Fibroblast of the conjunctiva (primary cell): ENCODE results near the gene SLCO4A1.

Source experiments
- DNase-seq: peaks from one replicate; pipeline ENCODE4 v3.0.0-alpha.2; 2010; ENCODE audit warnings: low read depth

SLCO4A1 gene

DNA sequence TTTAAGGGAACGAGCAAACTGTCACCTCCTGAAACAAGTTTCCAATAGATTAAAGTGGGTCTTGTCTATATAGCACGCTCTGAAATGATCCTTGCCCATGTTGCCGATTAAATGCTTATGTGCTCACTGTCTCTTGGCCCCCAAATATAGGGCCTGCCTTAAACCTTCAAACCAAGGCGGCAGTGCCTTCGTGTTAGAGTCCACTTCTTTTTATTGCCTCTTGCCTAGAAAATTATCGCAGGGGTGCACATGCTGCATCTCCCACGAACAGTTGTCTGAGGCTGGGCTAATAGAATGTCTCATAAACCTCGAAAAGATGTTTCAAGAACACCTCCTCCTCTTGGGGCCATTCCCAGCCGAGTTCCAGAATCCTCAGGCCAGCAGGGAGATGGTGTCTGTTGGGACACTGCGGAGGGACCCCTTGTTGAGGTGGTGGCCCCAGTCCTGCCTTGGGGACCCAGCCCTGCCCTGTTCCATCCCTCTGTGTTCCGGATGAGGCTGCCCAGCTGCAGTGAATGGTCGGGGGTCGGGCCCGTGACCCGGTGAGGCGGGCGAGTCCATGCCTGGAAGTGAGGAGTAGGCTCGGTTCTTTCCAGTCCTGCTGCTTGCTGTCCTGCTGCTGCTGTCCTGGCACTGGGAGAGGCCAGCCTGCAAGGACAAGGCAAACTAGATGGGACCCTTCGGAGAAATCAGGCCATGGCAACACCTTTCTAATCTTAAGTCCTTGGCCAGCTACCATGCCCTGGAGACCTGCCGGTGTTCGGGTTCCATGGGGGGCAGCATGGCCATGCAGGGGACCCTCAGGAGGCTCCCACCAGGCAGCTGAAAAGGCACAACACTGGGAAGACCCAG is 34.7 kb upstream of the SLCO4A1 start:
- DNase-seq = no peak

DNA sequence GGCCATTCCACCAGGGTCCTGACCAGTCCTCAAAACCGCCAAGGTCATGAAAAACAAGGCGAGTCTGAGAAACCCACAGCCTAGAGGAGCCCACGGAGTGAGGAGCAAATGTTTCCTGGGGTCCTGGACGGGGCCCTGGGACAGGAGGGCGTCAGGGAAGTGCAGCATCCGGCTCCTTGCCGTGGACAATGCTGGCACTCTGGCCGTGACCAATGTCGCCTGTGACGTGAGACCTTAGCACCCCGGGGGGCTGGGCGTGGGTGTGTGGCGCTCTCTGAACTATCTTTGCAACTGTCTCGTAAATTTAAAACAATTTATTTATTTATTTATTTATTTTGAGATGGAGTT is 34.1 kb upstream of the SLCO4A1 start:
- DNase-seq = no peak

DNA sequence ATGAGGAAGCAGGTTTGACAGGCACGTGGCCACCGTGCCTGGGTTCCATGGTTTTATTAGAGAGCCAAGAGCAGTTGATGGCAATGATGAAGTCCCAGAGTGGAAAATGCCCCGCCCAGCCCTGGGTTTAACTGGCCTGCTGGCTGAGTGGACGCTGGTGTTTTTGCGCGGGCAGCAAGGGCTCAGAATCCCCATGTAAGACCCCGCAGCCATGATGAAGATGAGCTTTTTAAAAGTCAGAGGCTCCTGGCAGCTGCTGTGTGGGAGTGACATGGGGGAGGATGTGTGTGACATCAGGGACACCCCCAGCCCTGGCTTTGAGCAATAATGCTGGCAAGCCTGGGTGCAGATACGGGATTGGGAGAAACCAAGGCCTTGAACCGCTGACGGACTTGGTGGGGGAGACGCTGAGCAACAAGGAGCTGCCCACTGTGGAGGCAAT is 33.0 kb upstream of the SLCO4A1 start:
- DNase-seq = no peak

DNA sequence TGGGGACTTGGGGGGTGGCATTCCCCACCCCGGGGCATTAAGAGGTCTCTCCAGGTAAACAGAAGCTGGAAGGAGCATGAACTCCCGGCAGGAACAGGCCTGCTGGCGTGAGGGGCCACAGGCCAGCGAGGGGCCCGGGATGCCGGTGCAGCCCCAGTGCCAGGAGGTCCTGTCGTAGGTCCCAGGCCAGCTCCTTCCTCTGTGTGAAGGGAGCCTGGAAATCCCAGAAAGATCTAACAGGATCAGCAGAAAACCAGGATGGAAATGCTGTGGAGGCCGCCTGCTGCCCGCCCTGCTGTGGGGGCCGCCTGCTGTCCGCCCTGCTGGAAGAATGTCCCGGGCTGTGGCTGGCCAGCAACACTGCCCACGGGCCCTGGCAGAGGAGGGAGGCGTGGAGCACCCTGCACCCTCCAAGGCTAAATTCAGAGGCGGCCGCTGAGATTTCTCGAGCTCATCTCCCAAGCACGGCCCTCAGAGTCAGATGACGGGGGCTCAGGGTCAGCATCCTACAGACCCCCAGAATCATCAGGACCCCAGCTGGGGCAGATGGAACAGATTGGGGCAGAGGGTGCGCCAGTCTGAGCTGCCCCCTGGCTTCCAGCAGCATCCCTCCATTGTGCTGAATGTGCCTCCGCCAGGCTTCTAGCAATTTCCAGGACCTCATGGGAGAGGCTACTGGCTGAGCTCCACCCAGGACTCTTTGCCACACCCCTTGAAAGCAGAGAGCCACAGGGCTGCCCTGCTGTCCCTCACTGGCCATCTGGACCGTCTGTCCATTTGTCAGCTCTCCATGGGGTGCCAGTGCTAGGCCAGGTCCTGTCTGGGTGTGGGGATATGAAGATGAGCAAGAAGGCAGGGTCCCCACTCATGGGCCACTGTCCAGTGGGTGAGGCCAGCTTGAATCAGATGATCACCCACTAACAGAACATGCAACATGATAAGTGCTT is 32.2 kb upstream of the SLCO4A1 start:
- no peak for DNase-seq

DNA sequence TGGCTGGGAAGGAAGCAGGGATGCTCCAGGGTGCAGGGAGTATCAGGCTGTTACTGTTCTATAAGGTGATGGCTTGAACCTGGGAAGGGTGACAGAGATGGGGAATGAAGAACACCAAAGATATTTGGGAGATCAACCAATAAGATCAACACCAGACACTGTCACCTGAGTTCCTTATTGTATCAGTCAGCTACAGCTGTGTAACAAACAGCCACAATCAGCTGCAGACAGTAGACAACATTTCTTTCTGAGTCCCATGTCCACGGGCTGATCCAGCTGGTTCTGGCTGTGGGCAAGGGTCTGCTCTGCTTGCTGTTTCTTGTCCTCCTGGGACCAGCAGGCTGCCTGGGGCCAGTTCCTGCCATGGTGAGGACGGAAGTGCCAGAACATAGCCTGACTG is 31.3 kb upstream of the SLCO4A1 start:
- DNase-seq = no peak

DNA sequence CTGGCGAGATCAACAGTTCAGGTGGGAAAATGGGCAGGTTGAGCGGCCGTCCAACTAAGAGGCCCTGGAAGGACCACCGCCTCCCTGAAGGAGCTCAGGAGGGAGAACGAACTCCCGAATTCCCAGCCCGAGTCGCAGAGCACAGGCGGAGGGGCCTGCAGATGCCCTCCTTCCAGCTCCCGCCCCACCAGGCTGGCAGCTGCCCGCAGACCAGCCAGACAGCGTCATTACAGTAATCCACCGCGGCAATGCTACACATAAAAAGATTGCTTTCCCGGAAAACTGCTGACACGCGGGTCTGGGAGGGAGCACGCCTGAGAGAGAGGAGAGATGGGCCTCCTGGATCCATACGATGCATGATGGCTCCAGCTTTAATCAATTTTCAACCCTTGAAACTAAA is 30.5 kb upstream of the SLCO4A1 start:
- DNase-seq = no peak

DNA sequence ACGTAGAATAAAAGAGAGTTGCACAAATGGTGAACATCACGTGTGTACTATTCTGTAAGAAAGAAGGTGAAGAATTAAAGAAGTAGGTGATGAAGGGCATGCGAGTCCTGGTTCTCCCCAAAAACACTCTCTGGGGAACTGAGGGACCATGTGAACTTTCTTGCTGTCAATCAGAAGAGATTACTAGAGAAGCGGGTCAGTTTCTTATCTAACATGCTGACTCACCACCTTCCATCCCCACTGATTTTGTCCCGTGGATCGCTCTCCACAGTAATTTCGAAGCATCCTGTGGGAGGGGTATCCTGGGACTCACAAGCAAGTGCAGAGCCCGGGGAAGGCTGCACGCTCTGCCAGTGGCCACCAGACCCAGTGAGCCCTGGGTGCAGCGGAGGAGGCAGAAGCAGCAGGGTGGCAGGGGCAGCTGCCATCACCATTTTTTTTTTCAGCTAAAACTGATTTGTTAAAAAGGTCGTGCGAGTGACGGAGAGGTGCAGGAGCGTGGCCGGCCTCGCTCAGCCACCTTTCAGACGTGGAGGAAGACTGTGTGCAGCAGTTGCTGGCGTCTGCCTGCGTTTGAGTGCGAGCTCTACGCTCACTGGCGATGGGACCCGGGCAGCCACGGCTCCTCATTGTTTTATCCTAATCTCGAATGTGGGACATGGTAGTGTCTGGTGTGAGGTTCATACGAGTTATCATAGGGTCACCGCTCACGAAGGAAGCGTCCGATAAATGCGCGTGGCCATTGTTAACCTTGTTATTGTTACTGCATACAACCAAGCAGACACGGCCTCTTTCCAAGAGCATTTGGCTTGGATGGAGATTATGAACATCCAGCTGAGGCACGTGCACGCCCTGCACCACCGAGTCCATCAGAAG is 28.0 kb upstream of the SLCO4A1 start:
- DNase-seq = no peak

DNA sequence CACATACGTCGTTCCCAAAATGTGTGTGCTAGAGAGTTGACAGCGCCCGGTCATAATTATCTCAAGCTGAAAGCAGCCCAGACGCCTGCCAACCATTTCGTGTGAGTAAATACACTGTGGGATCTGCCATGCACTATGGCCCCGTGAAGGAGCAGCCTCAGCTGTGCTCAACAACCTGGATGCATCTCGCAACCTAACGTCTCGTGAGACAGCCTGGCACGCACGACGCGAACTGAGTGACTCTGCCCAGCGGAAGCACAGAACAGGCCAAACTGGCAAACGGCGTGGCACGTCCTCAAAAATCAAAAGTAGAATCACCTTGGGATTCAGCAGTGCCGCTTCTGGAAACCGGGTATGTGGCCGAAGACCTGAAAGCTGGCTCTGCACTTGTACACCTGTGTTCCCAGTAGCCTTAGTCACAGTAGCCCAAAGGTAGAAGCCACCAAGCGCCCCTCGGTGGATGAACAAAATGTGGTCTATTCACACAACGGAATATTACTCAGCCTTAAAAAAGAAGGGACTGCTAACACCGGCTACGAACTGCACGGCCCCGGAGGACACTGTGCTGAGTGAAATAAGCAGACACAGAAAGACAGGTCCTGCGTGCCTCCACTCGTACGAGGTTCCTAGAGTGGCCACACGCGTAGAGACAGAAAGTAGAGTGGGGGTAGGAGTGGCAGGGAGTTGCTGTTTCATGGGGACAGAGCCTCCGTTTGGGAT is 27.2 kb upstream of the SLCO4A1 start:
- no peak for DNase-seq

DNA sequence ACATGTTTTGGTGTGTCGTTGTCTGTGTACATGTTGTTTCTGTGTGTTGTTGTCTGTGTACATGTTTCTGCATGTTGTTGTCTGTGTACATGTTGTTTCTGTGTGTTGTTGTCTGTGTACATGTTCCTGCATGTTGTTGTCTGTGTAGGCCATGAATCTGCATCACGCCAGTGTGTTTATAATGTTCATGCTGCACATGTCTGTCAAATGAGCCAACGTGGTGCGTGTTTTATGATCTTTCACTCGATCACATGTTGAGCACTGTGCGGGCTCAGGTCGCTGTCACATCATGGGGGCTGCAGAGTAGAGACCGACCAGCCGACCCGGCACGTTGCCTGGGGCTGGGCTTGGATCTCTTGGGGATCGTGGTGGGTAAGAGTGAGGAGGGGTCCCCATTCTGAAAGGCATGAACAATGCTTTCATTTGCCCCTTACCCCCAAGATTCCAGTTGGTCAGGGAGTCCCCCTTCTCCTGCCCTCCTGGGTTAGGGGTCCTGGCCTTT is 26.5 kb upstream of the SLCO4A1 start:
- no peak for DNase-seq

DNA sequence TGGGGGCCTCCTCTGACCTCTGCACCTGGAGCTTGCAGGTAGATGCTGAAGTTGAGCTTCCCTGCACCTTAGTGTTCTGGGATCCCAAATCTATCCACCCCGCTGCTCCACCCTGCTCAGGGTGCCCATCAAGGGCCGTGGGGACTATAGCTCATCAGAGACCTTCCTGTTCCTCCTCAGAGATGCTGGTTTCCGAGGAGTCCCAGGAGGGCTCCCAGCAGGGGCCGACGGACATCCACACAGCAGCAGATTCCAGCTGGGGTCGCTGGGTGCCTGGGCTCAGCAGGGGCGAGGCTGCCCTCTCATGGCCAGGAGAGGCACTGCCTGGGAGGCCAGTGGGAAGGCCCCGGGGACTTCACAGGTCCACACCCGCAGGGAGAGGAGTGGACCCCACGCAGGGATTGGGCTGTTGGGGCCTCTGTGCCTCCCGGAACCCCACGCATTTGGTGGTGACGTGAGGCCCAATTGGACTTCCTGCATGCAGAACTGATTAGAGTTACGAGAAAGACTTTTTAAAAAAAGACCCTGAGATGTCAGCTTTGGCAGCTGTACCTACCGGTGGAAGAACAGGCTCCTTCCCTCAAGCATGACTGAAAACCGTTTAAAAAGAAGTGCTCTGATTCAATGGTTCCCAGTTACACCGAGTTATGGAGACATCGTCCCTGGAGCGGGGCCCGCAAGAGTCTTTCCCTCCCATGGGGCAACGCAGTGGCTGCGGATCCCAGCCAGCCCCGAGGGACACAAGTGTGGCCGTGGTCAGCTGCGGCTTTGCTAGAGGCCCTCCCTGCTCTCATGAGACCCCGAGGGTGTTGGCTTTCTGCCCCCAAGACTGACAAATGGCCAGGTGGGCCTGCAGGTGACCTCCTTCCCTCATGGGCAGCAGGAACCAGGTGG is 25.3 kb upstream of the SLCO4A1 start:
- peak; percentile 41 for DNase-seq

DNA sequence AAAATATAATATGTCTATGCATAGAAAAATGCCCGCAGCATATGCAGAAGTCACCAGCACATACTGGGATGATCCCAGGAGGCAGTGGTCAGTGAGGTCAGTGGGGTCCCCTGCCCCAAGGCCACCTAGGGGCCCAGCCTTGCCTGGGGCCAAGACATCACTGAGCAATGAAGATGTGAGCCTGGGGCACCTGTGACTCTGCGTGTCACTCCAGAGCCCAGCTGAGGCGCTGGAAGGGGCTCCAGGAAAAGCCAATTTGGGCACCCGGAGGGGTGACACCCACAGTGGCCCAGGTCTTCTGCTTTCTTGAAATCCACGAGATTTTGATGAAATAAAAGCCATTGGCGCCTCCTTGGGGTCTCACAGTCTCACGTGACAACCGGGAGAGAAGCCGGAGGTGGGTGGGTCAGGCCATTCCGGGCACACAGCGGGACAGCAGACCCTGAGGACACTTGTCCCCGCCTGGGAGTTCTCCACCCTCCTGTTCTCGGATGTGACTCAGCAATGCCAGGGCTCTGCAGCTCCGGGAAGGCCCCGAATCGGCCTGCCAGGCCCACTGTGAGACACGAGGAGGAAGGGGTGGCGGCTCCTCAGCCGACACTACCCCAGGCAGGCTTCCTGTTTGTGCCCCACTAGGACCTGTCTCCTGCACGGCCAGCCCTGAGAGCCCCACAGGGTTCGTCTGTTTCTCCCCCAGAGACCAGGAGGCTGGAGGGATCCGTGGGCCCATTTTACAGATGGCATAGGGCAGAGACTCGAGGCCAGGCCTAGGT is 24.4 kb upstream of the SLCO4A1 start:
- no peak for DNase-seq

DNA sequence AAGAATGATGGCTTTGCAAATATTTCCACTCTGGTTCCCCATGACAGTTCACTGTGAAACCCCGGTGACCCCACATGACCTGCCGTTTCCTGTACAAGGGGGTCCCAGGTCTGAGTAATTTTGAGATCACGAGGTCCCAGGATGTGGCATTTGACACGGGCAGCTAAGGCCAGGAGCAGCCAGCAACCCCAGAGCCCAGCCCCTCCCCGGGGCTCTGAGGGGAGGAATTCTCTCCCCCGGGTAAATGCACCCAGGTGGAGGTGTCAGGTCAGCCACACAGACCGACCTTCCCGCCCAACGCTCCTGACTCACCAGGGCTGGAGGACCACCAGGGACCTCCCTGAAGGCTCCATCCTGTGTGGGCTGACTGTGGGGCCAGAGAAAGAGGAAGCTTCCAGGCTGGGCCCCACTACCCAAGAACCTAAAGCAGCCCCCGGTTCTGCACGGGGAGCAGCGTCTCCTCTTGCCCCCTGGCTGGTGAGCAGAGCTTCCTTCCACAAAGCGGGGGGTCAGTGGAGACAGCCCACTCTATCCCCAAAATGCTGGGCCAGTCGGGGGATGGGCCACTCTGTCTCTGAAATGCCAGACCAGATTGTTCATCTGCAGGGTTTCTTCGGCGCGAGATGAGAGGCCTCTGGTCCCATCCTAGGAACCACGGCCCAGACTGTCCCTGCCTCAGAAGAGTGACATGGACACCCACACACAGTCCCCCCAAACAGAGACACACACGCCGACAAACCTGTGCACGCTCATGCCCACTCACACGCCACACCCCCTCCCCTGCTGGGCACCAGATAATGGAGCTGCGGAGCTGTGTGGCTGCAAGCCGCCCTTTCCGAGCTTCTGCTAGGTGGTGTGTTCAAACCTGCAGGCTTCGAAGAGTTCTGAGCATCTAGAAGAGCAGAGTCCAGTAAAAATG is 23.4 kb upstream of the SLCO4A1 start:
- no peak for DNase-seq

DNA sequence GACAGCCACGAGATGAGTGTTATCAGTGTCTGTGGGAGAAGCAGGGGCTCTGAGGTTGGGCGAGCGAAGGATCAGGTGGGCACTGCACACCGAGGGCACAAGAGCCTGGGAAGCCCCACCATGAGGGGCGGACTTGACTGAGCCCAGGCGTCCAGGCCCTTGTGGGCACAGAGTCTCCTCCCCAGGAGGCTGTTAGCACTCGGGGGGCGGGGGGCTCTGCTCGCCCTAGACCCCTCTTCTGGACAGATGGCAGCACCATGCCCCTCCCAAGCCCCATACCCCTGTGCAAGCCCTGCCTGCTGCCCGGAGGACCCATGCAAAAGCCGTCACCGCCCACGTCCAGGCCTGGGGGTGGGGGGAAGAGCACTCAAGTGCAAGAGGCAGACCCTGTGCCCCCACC is 21.7 kb upstream of the SLCO4A1 start:
- DNase-seq = no peak

DNA sequence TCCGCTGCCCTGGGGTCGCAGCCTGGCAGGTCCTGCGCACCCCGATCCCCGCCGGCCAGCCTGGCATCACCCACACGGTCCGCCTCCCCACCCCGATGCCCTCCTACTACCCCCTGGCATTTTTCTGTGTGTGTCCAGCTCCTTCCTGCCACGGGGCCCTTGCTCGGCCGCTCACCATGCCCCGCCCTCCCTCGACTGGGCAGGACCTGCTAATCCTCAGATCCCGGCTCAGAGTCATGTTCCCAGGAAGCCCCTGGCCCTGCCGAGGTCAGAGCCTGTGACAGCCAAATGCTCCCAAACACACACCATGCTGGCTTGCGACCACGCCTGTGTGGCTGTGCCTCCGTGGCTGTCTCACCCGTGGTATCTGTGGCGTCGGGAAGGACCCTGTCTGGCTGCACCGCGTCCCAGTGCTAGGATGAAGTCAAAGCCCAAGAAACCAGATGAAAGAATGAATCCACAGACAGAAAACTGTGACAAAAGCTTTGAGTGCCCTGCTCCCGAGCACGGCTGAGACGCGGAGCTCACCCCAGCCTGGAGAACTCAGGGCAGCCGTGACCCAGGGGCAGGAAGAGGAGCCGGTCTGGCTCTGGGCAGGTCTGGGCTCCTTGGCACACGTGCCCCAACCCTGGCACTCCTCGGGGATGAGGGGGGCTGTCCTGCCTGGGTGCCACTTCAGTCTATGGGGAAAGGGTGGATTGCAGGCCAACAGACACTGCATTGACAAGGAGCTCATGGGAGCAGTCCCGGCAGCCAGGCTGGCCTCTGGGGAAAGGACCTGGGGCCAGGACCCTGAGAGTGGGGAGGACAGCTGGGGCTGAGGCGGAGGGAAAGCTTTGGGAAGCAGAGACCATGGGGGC is 20.8 kb upstream of the SLCO4A1 start:
- DNase-seq = no peak

DNA sequence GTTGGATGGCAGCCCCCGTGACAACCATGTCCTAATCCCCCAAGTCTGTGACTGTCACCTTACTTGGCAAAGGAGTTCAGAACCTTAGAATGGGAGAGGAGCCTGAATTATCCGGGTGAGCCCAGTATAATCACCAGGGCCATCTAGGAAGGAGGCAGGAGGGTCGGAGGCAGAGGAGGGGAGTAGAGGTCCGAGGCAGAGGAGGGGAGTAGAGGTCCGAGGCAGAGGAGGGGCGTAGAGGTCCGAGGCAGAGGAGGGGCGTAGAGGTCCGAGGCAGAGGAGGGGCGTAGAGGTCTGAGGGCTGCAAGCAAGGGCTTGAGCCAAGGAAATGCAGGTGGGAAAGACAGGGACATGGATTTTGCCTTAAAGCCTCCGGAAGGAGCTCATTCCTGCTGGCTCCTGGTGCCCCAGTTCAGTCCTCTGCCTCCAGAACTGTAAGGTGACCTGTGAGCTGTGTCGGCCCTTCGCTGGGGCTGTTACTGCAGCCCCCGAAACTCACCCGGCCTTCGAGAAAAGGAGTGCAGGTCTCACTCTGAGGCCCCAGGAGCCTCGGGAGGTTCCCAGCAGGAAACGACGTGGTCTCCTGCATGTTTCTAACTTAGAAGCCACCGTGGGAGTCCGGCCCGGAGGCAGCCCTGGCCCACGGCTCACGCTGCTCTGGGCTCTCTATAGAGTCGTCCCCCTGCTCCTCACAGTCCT is 20.0 kb upstream of the SLCO4A1 start:
- DNase-seq = no peak

DNA sequence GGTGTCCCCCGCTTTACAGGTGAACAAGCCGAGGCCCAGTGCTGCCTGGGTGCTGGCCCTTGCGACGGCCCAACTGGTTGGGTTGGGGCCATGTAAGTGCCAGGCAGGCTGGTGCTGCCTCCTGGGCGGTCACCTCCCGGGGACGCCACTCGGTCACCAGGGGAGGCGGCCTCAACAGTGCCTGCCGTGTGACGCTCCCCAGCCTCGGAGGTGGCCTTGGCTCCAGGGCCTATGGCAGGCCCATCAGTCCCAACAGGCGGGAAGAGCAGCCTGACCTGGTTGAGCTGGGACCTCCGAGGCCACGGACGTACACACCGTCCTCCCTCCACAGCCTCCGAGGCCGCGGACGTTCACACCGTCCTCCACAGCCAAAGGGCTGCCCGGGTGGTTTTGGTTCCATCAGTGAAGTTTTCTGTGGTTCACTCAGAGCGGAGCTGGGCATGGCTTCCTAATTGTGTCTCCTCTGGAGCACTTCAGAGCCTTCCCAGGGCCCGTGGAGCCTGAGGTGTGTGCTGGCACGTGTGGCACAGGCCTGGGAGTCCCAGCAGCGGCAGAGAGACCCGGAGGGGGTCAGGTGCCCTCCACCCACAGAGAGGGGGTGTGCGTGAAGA is 19.3 kb upstream of the SLCO4A1 start:
- DNase-seq = no peak
